ENCODE measurements around the gene BHLHA15. TPM values are rescaled to one million over a fixed set of nuclear protein-coding genes. Genes with fewer than 3 reads are reported as not detected.

The BHLHA15 gene
- total and polyA plus RNA-seq, 9 of the 15 experiments (the other 6 are each of a cell fraction or from before 2014, with no cell fraction given): 0.22 to 2.0 (median 1.1) TPM; not detected in 4

DNA sequence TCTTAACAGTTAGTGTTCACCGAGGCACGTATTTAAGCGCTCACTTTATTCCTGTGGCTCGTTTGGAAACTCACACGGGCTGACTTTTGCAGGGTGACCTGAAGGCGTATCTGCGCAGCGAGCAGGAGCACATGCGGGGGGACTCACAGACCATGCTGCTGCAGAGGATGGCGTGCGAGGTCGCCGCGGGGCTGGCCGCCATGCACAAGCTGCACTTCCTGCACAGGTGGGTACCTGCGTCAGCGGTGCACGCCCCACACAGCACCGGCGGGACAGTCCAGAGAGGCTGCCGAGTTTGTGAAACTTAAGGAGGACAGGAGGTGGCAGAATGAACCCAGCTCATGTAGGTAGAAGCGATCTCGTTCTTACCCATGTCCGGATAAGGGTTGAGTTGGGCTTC lies 39.8 kb upstream of the BHLHA15 start:
- ChIA-PET CTCF (ENCODE audit: low intra/inter-chr PET ratio) (no interaction called here), POLR2A (no interaction called here)
- Histone ChIP-seq H3K4me2 (ENCODE audit: insufficient read depth, low read length) (no peak overlapping the region), H2AFZ (ENCODE audit: low read depth, low read length) (no peak overlapping the region), H3K4me1 (replicated peaks in 1 of 2; ENCODE audit: control insufficient read depth in 2 of 2, insufficient read depth in 2 of 2, low read length in 2 of 2) (peaks cover 14 to 19% of the 10 kb centered on the region in 2 experiments), H3K9ac (ENCODE audit: insufficient read depth in 1 of 2, low read depth in 2 of 2, low read length in 2 of 2) (no peak overlapping the region), H3K27ac (ENCODE audit: extremely low read depth, low read depth, low read length) (no peak overlapping the region), H4K20me1 (replicated peaks; ENCODE audit: control insufficient read depth, insufficient read depth, low read length) (peaks cover 18% of the 10 kb centered on the region; the same call in 1 of the 2 replicates), H3K79me2 (ENCODE audit: control insufficient read depth, insufficient read depth, low read length) (no peaks in the 10 kb centered on the region), H3K9me1 (ENCODE audit: control insufficient read depth, insufficient read depth, low read length) (peaks cover 13% of the 10 kb centered on the region), H3K9me3 (replicated peaks; ENCODE audit: control insufficient read depth, insufficient read depth, low read depth, low read length) (no peaks in the 10 kb centered on the region), H3K36me3 (ENCODE audit: control insufficient read depth, insufficient read depth, low read length) (peaks cover 36% of the 10 kb centered on the region), H3K4me3 (no peak overlapping the region), H3K27me3 (ENCODE audit: control insufficient read depth in 2 of 2, insufficient read depth in 2 of 2, low read length in 2 of 2) (no peaks in the 10 kb centered on the region)
- DNase-seq (ENCODE audit: extremely low read depth in 1 of 4, low spot score in 3 of 4) (no peak), FAIRE-seq (no peak), ATAC-seq (no peak)
- no TSS peak for BruUV-seq (replicated peaks)
- in situ Hi-C loops (cut with MboI) (loop anchor here (5.0 kb wide), 1 partner anchor 149 kb away; no protein-coding TSS in a partner anchor), intact Hi-C loops (cut with micrococcal nuclease) (no loop called here)
- TF ChIP-seq POU5F1 (IDR thresholded peaks at IDR 0.05; ENCODE audit: borderline replicate concordance, low read depth, low read length, partially characterized antibody) (no peak), KAT7 (CRISPR knock-in tag; IDR thresholded peaks at IDR 0.05; ENCODE audit: borderline replicate concordance) (no peak), FOSL1 (tag; conservative IDR thresholded peaks at IDR 0.05) (no peak), C11orf30 (IDR thresholded peaks at IDR 0.05; ENCODE audit: low read depth) (no peak), PML (IDR thresholded peaks at IDR 0.05; ENCODE audit: low read length) (no peak), LCOR (CRISPR knock-in tag; IDR thresholded peaks at IDR 0.05) (no peak), LEF1 (IDR thresholded peaks at IDR 0.05) (no peak), BACH1 (tag; IDR thresholded peaks at IDR 0.05) (no peak), ZFPM2 (CRISPR knock-in tag; IDR thresholded peaks at IDR 0.05) (no peak), CTBP1 (IDR thresholded peaks at IDR 0.05; ENCODE audit: borderline replicate concordance) (no peak), BRF1 (IDR thresholded peaks at IDR 0.05; ENCODE audit: borderline replicate concordance, extremely low read depth, insufficient read length) (no peak), HDAC1 (IDR thresholded peaks at IDR 0.05) (no peak), NR0B1 (IDR thresholded peaks at IDR 0.05; ENCODE audit: partially characterized antibody) (no peak), RBM15 (IDR thresholded peaks at IDR 0.05; ENCODE audit: insufficient read depth, low read length) (no peak), CBFB (CRISPR knock-in tag; IDR thresholded peaks at IDR 0.05) (no peak), MXD1 (CRISPR knock-in tag; IDR thresholded peaks at IDR 0.05; ENCODE audit: borderline replicate concordance, poor library complexity, severe bottlenecking) (no peak), HNRNPLL (IDR thresholded peaks at IDR 0.05; ENCODE audit: low read depth, low read length, poor library complexity, severe bottlenecking) (no peak)
- 94% methylated on average over 24 of the region's 24 CpGs for WGBS (ENCODE audit: insufficient coverage, low coverage, missing lambda C conversion rate)

All from K562 (cell line).